NCI-H446 (cell line): Measurements from ENCODE around the gene APOBEC3C.
"Not testable (repeated sequence)": the region's sequence is repeated elsewhere in the genome, so short reads cannot be mapped to it uniquely, and the experiment has no call there.

Experiments
- DNase-seq, 2 experiments: peaks; one replicate each; lab custom pipeline; 2025; lab: John Stamatoyannopoulos, UW

The APOBEC3C gene

GRCh38 chr22:38981992-38982927 is 31.8 kb upstream of the APOBEC3C start, which contains the start of gene APOBEC3B:
TSS of gene APOBEC3B (plus strand) at chr22:38982347. CDS start at chr22:38982454, 107 bp downstream.
- peak in 1 of 2 experiments; percentile 20 for DNase-seq

- no peak for DNase-seq
These were observed 29.8 kb upstream of the APOBEC3C start for GRCh38 chr22:38984224-38984623.

GRCh38 chr22:38984784-38985757 is 29.0 kb upstream of the APOBEC3C start:
- not testable (repeated sequence) for DNase-seq

- DNase-seq: no peak
These were observed 27.4 kb upstream of the APOBEC3C start for GRCh38 chr22:38986629-38987028.

- no peak for DNase-seq
These were observed 26.7 kb upstream of the APOBEC3C start for GRCh38 chr22:38987171-38987895.

- DNase-seq: no peak
These were observed 24.6 kb upstream of the APOBEC3C start for GRCh38 chr22:38989466-38989865.

GRCh38 chr22:38992871-38993371 is 21.1 kb upstream of the APOBEC3C start:
- peak in 1 of 2 experiments; percentile 2 for DNase-seq

GRCh38 chr22:38996105-38996504 is 18.0 kb upstream of the APOBEC3C start:
- no peak for DNase-seq

GRCh38 chr22:38997518-38997917 is 16.5 kb upstream of the APOBEC3C start:
- no peak for DNase-seq

GRCh38 chr22:39003165-39003638 is 10.9 kb upstream of the APOBEC3C start:
- peak; percentile 41 to 72 for DNase-seq

- no peak for DNase-seq
These were observed 6.9 kb upstream of the APOBEC3C start for GRCh38 chr22:39007177-39007576.

- DNase-seq: not testable (repeated sequence)
These were observed 5.7 kb upstream of the APOBEC3C start for GRCh38 chr22:39008271-39008850.

GRCh38 chr22:39010946-39011345 is 3.1 kb upstream of the APOBEC3C start:
- DNase-seq: no peak

- no peak for DNase-seq
These were observed 1.2 kb upstream of the APOBEC3C start for GRCh38 chr22:39012533-39013511.

GRCh38 chr22:39013561-39013941 is 506 bp upstream of the APOBEC3C start:
- DNase-seq: not testable (repeated sequence)

- DNase-seq: not testable (repeated sequence)
These were observed 665 bp downstream of the APOBEC3C start for GRCh38 chr22:39014723-39015121.

GRCh38 chr22:39016592-39016991 is 2.5 kb downstream of the APOBEC3C start:
- no peak for DNase-seq

- DNase-seq: no peak
These were observed 3.7 kb downstream of the APOBEC3C start for GRCh38 chr22:39017596-39018365.
